Keratinocyte (primary cell): ENCODE results near the gene OXSR1.

Source experiments
- CTCF ChIP-seq, 3 experiments: IDR thresholded peaks in 1 of 3; conservative IDR thresholded peaks in 1 of 3; optimal IDR thresholded peaks in 1 of 3; 2 replicates in 2 of 3; 3 replicates in 1 of 3; pipeline versions ENCODE3 to v1.5.1; 2011; ENCODE audit warnings: low read length in 3 of 3, mild to moderate bottlenecking in 3 of 3, moderate library complexity in 2 of 3, control low read depth in 1 of 3, inconsistent platforms in 1 of 3; ENCODE audit not compliant: insufficient read depth in 2 of 3; ENCODE audit errors: extremely low read depth in 1 of 3
- EZH2 ChIP-seq: IDR thresholded peaks from one replicate; pipeline ENCODE4 v1.6.1; 2012; ENCODE audit warnings: inconsistent platforms, mild to moderate bottlenecking, low read length, moderate library complexity

GRCh38 chr3:38129058-38129457, 36.3 kb upstream of the OXSR1 start:
- TF ChIP-seq CTCF (optimal IDR thresholded peaks at IDR 0.05 in 1 of 3, IDR thresholded peaks at IDR 0.05 in 1 of 3, conservative IDR thresholded peaks at IDR 0.05 in 1 of 3; ENCODE audit: extremely low read depth in 1 of 3, insufficient read depth in 2 of 3, low read length in 3 of 3) (no peak), EZH2 (no peak)
